ENCODE results near the gene F2R.

DNA sequence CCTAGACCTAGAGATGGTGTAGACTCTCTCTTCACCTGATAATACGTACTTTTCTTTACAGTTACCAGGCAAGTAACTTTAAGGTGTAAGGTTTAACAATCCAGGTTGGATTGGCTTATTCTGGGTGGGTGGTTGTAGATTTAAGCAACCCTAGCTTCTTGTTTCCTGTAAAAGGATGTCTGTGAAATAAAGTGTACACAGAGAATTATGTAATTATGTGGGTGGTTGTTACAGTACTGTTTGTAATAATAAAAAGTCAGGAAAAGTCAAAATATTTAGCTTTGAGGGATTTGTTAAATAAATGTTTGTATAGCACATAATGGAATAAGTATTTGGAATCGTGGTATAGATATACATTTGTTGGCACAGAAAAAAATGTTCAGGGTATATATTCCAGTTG lies 43.7 kb upstream of the F2R start:
- TF ChIP-seq POLR2A (IDR thresholded peaks at IDR 0.05) (no peak), POLR2AphosphoS5 (IDR thresholded peaks at IDR 0.05) (no peak), EP300 (IDR thresholded peaks at IDR 0.05; ENCODE audit: low read depth) (no peak)
- TF ChIP-seq, protein P1, sequence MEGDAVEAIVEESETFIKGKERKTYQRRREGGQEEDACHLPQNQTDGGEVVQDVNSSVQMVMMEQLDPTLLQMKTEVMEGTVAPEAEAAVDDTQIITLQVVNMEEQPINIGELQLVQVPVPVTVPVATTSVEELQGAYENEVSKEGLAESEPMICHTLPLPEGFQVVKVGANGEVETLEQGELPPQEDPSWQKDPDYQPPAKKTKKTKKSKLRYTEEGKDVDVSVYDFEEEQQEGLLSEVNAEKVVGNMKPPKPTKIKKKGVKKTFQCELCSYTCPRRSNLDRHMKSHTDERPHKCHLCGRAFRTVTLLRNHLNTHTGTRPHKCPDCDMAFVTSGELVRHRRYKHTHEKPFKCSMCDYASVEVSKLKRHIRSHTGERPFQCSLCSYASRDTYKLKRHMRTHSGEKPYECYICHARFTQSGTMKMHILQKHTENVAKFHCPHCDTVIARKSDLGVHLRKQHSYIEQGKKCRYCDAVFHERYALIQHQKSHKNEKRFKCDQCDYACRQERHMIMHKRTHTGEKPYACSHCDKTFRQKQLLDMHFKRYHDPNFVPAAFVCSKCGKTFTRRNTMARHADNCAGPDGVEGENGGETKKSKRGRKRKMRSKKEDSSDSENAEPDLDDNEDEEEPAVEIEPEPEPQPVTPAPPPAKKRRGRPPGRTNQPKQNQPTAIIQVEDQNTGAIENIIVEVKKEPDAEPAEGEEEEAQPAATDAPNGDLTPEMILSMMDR (IDR thresholded peaks at IDR 0.05) = no peak

All from transverse colon (tissue), 4 donors.